GM23338 (cell line): ENCODE measurements around the gene PLCH2.

Experiments used
- CREB1 ChIP-seq: fragments of 250-450 bp; sonication (Bioruptor Pico); IDR thresholded peaks from 2 replicates; pipeline ENCODE4 v1.5.0; 2020; ENCODE audit warnings: low read depth, mild to moderate bottlenecking, moderate library complexity
- CTCF ChIP-seq, 2 experiments: fragments of 200-600 bp in 1 of 2; sonication (generic) in 1 of 2; conservative IDR thresholded peaks; 2 replicates each; pipeline versions ENCODE4 v1.5.1 to v1.6.1; 2016 to 2017; ENCODE audit warnings: antibody characterized with exemption in 2 of 2, low read depth in 2 of 2, mild to moderate bottlenecking in 2 of 2, moderate library complexity in 1 of 2
- ETS1 ChIP-seq: IDR thresholded peaks from 2 replicates; pipeline ENCODE4 v1.6.1; 2016; ENCODE audit warnings: antibody characterized with exemption
- EZH2 ChIP-seq: fragments of 200-600 bp; sonication (generic); IDR thresholded peaks from one replicate; pipeline ENCODE4 v1.8.0; 2017; ENCODE audit warnings: antibody characterized with exemption, mild to moderate bottlenecking, low read depth; ENCODE audit not compliant: unreplicated experiment
- POLR2AphosphoS5 ChIP-seq: IDR thresholded peaks from 2 replicates; pipeline ENCODE4 v1.6.1; 2016; ENCODE audit warnings: antibody characterized with exemption, low read depth
- ZNF114 ChIP-seq: fragments of 250-450 bp; sonication (Bioruptor Pico); IDR thresholded peaks from 2 replicates; pipeline ENCODE4 v1.5.0; 2020; ENCODE audit warnings: mild to moderate bottlenecking, moderate library complexity

GRCh38 chr1:2554621-2555387 lies 78.7 kb downstream of the PLCH2 start:
- TF ChIP-seq CTCF (conservative IDR thresholded peaks at IDR 0.05; ENCODE audit: low read depth in 2 of 2) (peak; percentile 29 to 70; a peak in 3 of 4 replicates), CREB1 (CRISPR knock-in tag) (no peak), POLR2AphosphoS5 (no peak), ZNF114 (CRISPR knock-in tag) (no peak), EZH2 (no peak), ETS1 (no peak)
